ENCODE data around the gene PRRC2C.
A peak's percentile ranks its signal among the peaks of the same experiment; 100 is the strongest.
"Not testable (repeated sequence)": the region's sequence is repeated elsewhere in the genome, so short reads cannot be mapped to it uniquely, and the experiment has no call there.

The PRRC2C gene

DNA sequence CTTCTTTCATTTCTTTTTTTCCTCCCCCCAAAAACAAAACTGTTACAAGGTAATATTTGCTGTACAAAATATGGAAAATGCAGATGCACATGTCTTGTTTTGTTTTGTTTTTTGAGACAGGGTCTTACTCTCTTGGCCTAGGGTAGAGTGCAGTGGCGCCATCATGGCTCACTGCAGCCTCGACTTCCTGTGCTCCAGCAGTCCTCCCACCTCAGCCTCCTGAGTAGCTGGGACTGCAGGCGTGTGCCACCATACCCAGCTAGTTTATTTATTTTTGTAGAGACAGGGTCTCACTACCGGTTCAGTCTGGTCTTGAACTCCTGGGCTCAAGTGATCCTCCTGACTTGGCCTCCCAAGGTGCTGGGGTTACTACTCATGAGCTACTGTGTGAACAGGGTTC lies 15.5 kb downstream of the PRRC2C start:
- no peak for DNase-seq

DNA sequence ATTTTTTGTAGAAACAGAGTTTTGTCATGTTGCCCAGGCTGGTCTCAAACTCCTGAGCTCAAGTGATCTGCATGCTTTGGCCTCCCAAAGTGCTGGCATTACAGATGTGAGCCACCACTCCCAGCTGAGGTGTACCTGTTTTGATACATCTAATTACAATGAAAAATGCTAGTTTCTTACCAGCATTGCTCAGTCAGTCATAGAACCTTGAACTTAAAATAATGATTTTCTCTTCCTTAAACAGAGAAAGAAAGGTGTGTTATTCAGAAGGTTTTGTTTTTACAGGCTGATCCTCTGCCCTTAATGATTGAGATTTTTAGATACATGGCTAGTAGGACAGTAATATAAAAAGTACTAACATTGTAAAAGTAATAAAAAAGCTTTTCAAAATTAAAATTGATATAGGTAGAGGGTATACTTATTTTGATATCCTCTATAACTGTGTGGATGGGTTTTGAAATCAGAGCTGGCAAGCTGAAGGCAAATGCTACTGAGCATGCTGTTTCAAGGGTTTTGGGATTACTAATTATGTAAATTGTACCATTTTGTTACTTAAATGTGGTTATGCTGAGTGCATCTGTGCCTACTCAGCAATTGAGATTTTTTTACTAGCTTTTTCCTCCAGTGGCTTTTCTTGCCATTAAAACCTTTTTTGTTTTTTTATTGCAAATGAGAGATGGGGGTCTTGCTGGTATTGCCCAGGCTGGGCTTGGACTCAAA lies 16.1 kb downstream of the PRRC2C start:
- DNase-seq: no peak

- peak; percentile 29 to 46 (median 35) for DNase-seq
These were observed 21.4 kb downstream of the PRRC2C start for GRCh38 chr1:171506525-171507304.

GRCh38 chr1:171507435-171507834 lies 22.1 kb downstream of the PRRC2C start:
- no peak for DNase-seq

DNA sequence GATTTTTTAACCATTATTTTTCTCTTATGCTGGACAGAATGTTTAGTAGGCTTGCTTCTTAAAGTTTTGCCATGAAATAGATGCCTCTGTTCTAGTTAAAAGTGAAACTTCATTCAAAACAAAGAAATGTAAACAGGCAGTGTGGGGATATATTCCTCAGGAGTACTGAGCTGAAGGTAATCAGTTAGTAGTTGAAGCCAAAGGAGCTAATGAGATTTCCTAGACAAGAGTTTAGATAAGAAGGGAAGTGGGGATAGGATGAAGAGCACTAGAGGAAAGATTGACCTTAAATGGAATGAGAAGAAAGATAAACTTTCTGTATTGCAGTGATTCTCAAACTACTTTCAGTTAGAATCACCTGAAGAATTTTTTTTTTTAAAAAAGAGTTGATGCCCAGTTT lies 23.9 kb downstream of the PRRC2C start:
- no peak for DNase-seq

GRCh38 chr1:171513743-171514142 lies 28.4 kb downstream of the PRRC2C start:
- DNase-seq: no peak

DNA sequence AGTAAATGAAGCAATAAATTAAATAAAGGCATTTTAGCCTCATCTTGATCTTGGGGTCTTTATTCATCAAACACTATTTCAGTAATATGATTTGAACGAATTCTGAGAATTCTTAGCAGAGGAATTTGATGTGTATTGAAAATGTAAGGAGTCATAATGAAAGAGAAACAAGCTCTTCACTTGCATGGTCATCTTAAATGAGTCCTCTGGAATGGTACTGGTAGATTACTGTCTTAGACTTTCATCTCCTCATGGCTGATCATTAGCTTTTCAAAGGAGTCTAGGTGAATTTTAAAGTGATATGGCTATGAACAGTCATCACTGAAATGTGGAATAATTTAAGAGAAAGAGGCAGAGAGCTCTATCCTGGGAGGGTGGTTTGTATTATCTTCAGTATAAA lies 30.0 kb downstream of the PRRC2C start:
- no peak for DNase-seq

GRCh38 chr1:171515741-171516140 lies 30.4 kb downstream of the PRRC2C start:
- no peak for DNase-seq

GRCh38 chr1:171521567-171521966 lies 36.2 kb downstream of the PRRC2C start:
- no peak for DNase-seq

DNA sequence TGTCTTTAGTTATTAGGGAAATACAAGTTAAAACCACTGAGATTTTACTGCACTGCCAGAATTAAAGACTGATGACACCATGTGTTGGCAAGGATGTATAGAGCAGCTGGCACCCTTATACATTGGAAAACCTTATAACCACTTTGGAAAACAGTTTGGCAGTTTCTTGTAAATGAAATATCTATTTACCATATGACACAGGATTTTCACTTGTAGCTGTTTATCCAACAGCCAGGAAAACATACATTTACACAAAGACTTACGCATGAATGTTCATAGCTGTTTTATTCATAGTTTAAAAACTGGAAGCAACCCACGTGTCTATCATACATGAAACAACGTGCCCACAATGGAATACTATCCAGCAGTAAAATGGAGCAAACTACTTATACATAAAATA lies 45.3 kb downstream of the PRRC2C start:
- no peak for DNase-seq

- DNase-seq: no peak
These were observed 47.2 kb downstream of the PRRC2C start for GRCh38 chr1:171532520-171532919.

DNA sequence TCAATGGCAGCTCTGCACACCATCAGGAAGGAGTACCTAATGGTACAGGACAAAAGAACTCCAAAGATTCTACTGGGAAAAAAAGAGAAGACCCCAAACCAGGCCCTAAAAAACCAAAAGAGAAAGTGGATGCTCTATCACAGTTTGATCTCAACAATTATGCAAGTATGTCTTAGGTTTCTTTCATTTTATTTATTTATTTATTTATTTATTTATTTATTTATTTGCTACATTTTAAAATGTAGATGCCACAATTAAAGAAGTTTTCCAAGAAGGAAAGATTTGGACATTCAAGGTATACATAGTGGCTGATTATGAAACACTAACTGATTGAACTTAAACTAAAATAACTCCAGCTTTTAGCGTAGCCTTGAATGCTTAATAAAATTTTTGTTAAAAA lies 60.2 kb downstream of the PRRC2C start:
- DNase-seq: no peak

DNA sequence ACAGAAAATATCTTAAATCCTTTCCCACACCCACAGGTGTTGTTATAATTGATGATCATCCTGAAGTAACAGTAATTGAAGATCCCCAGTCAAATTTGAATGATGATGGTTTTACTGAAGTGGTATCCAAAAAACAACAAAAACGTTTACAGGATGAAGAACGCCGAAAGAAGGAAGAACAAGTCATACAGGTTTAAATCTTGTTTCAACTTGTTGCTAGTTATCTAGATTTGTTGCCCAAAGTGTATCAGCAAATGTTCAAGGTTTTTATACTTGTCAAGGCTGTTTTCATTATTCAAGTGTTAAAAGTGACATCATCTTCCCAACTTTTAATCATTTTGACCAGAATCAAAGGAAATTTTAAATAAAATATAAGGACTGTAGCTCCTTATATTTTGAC lies 64.7 kb downstream of the PRRC2C start:
- DNase-seq: no peak

DNA sequence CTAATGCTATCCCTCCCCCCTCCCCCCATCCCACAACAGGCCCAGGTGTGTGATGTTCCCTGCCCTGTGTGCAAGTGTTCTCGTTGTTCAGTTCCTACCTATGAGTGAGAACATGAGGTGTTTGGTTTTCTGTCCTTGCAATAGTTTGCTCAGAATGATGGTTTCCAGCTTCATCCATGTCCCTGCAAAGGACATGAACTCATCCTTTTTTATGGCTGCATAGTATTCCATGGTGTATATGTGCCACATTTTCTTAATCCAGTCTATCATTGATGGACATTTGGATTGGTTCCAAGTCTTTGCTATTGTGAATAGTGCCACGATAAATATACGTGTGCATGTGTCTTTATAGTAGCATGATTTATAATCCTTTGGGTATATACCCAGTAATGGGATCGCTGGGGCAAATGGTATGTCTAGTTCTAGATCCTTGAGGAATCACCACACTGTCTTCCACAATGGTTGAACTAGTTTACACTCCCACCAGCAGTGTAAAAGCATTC lies 65.3 kb downstream of the PRRC2C start:
- not testable (repeated sequence) for DNase-seq

GRCh38 chr1:171553960-171554359 lies 68.6 kb downstream of the PRRC2C start:
- DNase-seq: peak in 2 of 3 donors; percentile 17 to 42

DNA sequence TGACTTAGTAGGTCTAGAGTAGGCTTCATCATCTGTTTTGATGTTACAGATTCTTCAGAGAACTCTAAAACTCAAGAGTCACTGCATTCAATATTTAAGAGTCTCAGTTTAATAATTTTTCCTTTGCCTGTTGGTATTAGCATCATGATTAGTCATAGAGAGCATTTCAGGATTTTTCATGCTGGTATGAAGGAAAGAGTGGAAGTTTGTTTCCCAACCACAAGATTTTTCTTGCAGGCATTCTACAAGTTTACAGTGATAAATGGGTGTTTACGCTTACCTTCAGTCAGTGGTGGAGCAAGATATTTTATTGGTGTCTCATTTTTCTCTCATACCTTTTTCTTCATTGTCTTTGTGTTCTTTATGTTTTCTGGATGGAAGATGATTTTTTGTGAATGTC lies 78.3 kb downstream of the PRRC2C start:
- no peak for DNase-seq

DNA sequence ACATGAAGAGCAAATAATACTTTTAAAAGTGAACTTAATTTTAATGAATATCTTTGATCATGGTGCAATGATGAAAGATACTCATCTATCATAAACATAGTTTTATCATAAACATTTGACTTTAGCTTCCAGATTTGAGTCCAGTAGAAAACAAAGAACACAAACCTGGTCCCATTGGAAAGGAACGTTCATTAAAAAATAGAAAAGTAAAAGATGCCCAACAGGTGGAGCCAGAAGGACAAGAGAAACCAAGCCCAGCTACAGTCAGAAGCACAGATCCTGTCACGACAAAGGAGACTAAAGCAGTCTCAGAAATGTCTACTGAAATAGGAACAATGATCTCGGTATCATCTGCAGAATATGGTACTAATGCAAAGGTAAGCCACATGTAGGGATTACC lies 81.1 kb downstream of the PRRC2C start:
- DNase-seq: no peak

DNA sequence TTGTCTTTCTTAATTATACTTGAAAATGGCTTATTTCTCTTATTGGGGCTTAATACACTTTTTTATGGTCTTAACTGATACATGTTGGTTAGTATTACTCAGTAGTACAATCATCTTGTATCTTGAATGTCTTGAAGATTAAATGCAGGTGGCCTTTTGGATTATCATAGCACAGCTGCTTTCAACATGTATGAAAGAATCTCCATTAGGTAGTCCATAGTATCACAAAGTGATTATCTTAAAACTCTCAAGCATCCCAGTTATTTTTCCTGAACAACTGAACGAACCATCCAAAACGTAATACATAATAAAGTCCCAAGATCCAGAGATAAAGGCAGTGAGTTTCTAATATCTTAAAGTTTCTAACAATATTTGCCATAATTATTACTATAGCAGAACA lies 85.0 kb downstream of the PRRC2C start:
- no peak for DNase-seq

- DNase-seq: no peak
These were observed 90.8 kb downstream of the PRRC2C start for GRCh38 chr1:171576144-171576543.

- DNase-seq: no peak
These were observed 95.9 kb downstream of the PRRC2C start for GRCh38 chr1:171581226-171581625.

GRCh38 chr1:171581766-171582165 lies 96.4 kb downstream of the PRRC2C start:
- no peak for DNase-seq

DNA sequence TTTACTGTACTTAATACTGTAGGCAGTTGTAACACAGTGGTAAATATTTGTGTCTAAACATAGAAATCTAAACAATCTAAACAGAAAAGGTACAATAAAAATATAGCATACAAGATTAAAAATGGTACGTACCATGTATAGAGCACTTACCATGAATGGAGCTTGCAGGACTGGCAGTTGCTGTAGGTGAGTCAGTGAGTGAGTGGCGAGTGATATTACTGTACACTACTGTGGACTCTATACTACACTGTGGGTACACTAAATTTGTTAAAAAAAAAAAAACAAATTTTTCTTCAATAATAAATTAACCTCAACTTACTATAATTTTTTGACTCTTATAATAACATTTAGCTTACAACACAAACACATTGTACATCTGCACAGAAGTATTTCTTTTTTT lies 97.3 kb downstream of the PRRC2C start:
- no peak for DNase-seq

DNA sequence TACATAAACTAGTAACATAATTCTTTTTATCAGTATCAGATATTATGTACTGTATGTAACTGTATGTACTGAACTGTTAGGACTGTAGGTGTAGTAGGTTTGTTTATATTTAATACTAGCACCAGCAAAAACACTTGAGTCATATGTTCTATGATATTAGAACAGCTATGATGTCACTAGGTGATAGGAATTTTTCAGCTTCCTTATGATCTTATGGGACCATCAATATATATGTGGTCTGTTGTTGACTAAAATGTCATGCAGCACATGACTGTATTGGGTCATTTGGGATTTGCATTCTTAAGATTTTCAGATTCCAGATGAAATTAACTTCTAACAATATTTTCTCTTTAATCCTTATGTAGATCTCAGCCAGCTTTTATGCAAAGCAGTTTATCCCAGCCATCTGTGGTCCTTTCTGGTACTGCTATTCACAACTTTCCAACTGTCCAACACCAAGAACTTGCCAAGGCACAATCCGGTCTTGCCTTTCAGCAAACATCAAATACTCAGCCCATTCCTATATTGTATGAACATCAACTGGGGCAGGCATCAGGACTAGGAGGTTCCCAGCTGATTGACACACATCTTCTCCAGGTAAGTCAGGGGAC lies 98.4 kb downstream of the PRRC2C start:
- DNase-seq: peak; percentile 11 to 36 (median 16)

GRCh38 chr1:171585715-171586114 lies 100.4 kb downstream of the PRRC2C start:
- DNase-seq: no peak
